ENCODE data around the gene DAB1.

- TF ChIP-seq CTCF (IDR thresholded peaks at IDR 0.05; ENCODE audit: low read depth, low read length, poor library complexity, severe bottlenecking) = no peak
- TF ChIP-seq EZH2phosphoT487 (IDR thresholded peaks at IDR 0.05; ENCODE audit: borderline replicate concordance, low read length) = no peak
Measured at GRCh38 chr1:57088653-57089052, 335.2 kb downstream of the DAB1 start.

Measured in DOHH2 (cell line).